HepG2 (cell line): ENCODE data around the gene NCF2. TPM values are rescaled to one million over a fixed set of nuclear protein-coding genes. Genes with fewer than 3 reads are reported as not detected.

Experiments used
- ARID2 ChIP-seq: sonication (generic); formaldehyde crosslinking; IDR thresholded peaks from 2 replicates; pipeline ENCODE4 v1.8.1; 2022; ENCODE audit warnings: mild to moderate bottlenecking, missing genetic modification reagents, borderline replicate concordance
- CEBPG ChIP-seq: IDR thresholded peaks from 2 replicates; pipeline ENCODE4 v1.6.1; 2016
- FOXA3 ChIP-seq: IDR thresholded peaks from 2 replicates; pipeline ENCODE4 v1.6.1; 2016; ENCODE audit warnings: missing genetic modification reagents, missing compliant biosample characterization
- GATAD2A ChIP-seq: IDR thresholded peaks from 2 replicates; pipeline ENCODE4 v1.6.1; 2016
- NFE2 ChIP-seq: sonication (generic); formaldehyde crosslinking; IDR thresholded peaks from 2 replicates; pipeline ENCODE4 v1.4.0; 2020; ENCODE audit warnings: missing genetic modification reagents
- SMAD9 ChIP-seq: sonication (generic); formaldehyde crosslinking; IDR thresholded peaks from 2 replicates; pipeline ENCODE4 v1.5.1; 2020; ENCODE audit warnings: mild to moderate bottlenecking, missing genetic modification reagents
- SOX5 ChIP-seq: IDR thresholded peaks from 2 replicates; pipeline ENCODE4 v1.6.1; 2016; ENCODE audit warnings: borderline replicate concordance
- SOX6 ChIP-seq, 2 experiments: fragments of 450-650 bp in 1 of 2; sonication (generic) in 1 of 2; formaldehyde crosslinking in 1 of 2; IDR thresholded peaks; 2 replicates each; pipeline versions ENCODE4 v1.4.0 to v1.6.1; 2017 to 2020; ENCODE audit warnings: antibody characterized with exemption in 1 of 2, mild to moderate bottlenecking in 1 of 2, missing genetic modification reagents in 1 of 2
- TARDBP ChIP-seq: sonication (generic); formaldehyde crosslinking; IDR thresholded peaks from 2 replicates; pipeline ENCODE4 v1.8.0; 2022; ENCODE audit warnings: mild to moderate bottlenecking, missing genetic modification reagents
- ZNF292 ChIP-seq: sonication (generic); formaldehyde crosslinking; IDR thresholded peaks from 2 replicates; pipeline ENCODE4 v1.8.1; 2022; ENCODE audit warnings: mild to moderate bottlenecking, low read depth, missing genetic modification reagents, borderline replicate concordance
- ZNF329 ChIP-seq: sonication (generic); formaldehyde crosslinking; IDR thresholded peaks from 2 replicates; pipeline ENCODE4 v1.9.0; 2021; ENCODE audit warnings: low read depth, mild to moderate bottlenecking, missing genetic modification reagents
- ZNF451 ChIP-seq: sonication (generic); formaldehyde crosslinking; IDR thresholded peaks from 2 replicates; pipeline ENCODE4 v1.5.0; 2020; ENCODE audit warnings: mild to moderate bottlenecking, missing genetic modification reagents
- ZNF562 ChIP-seq: sonication (generic); formaldehyde crosslinking; IDR thresholded peaks from 2 replicates; pipeline ENCODE4 v1.8.0; 2022; ENCODE audit warnings: missing genetic modification reagents, borderline replicate concordance
- ZNF773 ChIP-seq: sonication (generic); formaldehyde crosslinking; IDR thresholded peaks from 2 replicates; pipeline ENCODE4 v1.4.0; 2020; ENCODE audit warnings: missing genetic modification reagents, borderline replicate concordance
- polyA plus RNA-seq, 8 experiments: library from polyadenylated mRNA; depleted of rRNA in 3 of 8; stranded (reverse) in 7 of 8; unstranded in 1 of 8; fragments of >200 nt; fragmentation: Illumina TruSeq in 4 of 8; extraction: Trizol in 4 of 8; gene quantifications; 2 replicates each; pipeline versions ENCODE4 v1.2.1 to v1.2.3, GENCODE V29; 2011 to 2016; ENCODE audit warnings: low read depth in 4 of 8, missing spikeins in 1 of 8, mixed read lengths in 1 of 8; ENCODE audit not compliant: insufficient read depth in 1 of 8
- total RNA-seq, 5 experiments: library from RNA; depleted of rRNA; stranded (reverse); fragments of >200 nt; fragmentation: Illumina TruSeq; extraction: Trizol; gene quantifications; 2 replicates each; pipeline ENCODE4 v1.2.3, GENCODE V29; 2016; ENCODE audit warnings: low read depth in 1 of 5
- TF ChIP-seq, protein P1 (sequence below): sonication (generic); formaldehyde crosslinking; IDR thresholded peaks from 2 replicates; pipeline ENCODE4 v1.4.0; 2020; ENCODE audit warnings: missing genetic modification reagents, mild to moderate bottlenecking, borderline replicate concordance
- TF ChIP-seq, protein P2 (sequence below): sonication (generic); formaldehyde crosslinking; IDR thresholded peaks from 2 replicates; pipeline ENCODE4 v1.9.0; 2021; ENCODE audit warnings: missing genetic modification reagents, borderline replicate concordance
- TF ChIP-seq, protein P3 (sequence below): sonication (generic); formaldehyde crosslinking; IDR thresholded peaks from 2 replicates; pipeline ENCODE4 v1.4.0; 2020; ENCODE audit warnings: missing genetic modification reagents, borderline replicate concordance
- TF ChIP-seq, protein P4 (sequence below): sonication (generic); formaldehyde crosslinking; IDR thresholded peaks from 2 replicates; pipeline ENCODE4 v1.8.0; 2022; ENCODE audit warnings: missing genetic modification reagents, low read depth, mild to moderate bottlenecking, borderline replicate concordance
- TF ChIP-seq, protein P5 (sequence below): IDR thresholded peaks from 2 replicates; pipeline ENCODE4 v1.6.1; 2012; ENCODE audit warnings: low read depth, low read length, improper control_type of control experiment
- TF ChIP-seq, protein P6 (sequence below): sonication (generic); formaldehyde crosslinking; IDR thresholded peaks from 2 replicates; pipeline ENCODE4 v1.5.0; 2020; ENCODE audit warnings: mild to moderate bottlenecking, missing genetic modification reagents

Gene NCF2
- total and polyA plus RNA-seq, 2 of the 13 experiments (the other 11 are each of a cell fraction or from before 2014, with no cell fraction given): 0.18 to 0.46 TPM

DNA sequence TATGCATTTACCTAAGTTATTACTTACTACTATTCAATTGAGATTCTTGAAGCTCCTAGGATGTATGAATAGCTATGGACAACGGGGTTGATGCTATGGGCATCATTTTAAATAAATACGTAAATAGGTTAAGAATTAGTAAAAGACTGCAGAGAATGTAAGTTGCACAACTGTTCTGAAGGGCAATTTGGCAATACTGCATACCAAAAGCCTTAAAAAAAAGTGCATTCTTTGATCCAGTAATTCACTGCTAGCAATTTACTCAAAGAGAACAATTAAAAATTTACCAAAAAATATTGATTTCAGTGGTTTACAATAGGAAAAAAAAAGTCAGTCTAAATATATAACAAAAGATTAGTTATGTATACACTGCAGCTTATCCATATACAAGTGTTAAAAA lies 41.9 kb upstream of the NCF2 start (continued):
- TF ChIP-seq, protein P1, sequence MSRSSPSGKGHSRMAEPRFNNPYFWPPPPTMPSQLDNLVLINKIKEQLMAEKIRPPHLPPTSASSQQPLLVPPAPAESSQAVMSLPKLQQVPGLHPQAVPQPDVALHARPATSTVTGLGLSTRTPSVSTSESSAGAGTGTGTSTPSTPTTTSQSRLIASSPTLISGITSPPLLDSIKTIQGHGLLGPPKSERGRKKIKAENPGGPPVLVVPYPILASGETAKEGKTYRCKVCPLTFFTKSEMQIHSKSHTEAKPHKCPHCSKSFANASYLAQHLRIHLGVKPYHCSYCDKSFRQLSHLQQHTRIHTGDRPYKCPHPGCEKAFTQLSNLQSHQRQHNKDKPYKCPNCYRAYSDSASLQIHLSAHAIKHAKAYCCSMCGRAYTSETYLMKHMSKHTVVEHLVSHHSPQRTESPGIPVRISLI (CRISPR knock-in tag): peak; percentile 46; the same call in 1 of the 2 replicates
- TF ChIP-seq TARDBP (CRISPR knock-in tag): no peak
- TF ChIP-seq ZNF329 (CRISPR knock-in tag): no peak
- peak; percentile 34; the same call in 1 of the 2 replicates for TF ChIP-seq GATAD2A
- no peak for TF ChIP-seq ARID2 (CRISPR knock-in tag)
- TF ChIP-seq, protein P2, sequence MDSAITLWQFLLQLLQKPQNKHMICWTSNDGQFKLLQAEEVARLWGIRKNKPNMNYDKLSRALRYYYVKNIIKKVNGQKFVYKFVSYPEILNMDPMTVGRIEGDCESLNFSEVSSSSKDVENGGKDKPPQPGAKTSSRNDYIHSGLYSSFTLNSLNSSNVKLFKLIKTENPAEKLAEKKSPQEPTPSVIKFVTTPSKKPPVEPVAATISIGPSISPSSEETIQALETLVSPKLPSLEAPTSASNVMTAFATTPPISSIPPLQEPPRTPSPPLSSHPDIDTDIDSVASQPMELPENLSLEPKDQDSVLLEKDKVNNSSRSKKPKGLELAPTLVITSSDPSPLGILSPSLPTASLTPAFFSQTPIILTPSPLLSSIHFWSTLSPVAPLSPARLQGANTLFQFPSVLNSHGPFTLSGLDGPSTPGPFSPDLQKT: no peak
- no peak for TF ChIP-seq ZNF292 (CRISPR knock-in tag)
- no peak for TF ChIP-seq SMAD9 (CRISPR knock-in tag)
- TF ChIP-seq CEBPG (CRISPR knock-in tag): peak; percentile 80
- TF ChIP-seq, protein P3, sequence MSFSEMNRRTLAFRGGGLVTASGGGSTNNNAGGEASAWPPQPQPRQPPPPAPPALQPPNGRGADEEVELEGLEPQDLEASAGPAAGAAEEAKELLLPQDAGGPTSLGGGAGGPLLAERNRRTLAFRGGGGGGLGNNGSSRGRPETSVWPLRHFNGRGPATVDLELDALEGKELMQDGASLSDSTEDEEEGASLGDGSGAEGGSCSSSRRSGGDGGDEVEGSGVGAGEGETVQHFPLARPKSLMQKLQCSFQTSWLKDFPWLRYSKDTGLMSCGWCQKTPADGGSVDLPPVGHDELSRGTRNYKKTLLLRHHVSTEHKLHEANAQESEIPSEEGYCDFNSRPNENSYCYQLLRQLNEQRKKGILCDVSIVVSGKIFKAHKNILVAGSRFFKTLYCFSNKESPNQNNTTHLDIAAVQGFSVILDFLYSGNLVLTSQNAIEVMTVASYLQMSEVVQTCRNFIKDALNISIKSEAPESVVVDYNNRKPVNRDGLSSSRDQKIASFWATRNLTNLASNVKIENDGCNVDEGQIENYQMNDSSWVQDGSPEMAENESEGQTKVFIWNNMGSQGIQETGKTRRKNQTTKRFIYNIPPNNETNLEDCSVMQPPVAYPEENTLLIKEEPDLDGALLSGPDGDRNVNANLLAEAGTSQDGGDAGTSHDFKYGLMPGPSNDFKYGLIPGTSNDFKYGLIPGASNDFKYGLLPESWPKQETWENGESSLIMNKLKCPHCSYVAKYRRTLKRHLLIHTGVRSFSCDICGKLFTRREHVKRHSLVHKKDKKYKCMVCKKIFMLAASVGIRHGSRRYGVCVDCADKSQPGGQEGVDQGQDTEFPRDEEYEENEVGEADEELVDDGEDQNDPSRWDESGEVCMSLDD (CRISPR knock-in tag): no peak
- TF ChIP-seq ZNF562: no peak
- TF ChIP-seq, protein P4, sequence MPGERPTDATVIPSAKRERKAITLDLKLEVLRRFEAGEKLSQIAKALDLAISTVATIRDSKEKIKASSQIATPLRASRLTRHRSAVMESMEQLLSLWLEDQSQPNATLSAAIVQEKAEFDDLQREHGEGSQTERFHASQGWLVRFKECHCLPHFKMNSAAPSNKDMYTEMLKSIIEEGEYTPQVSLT: no peak
- TF ChIP-seq, protein P5, sequence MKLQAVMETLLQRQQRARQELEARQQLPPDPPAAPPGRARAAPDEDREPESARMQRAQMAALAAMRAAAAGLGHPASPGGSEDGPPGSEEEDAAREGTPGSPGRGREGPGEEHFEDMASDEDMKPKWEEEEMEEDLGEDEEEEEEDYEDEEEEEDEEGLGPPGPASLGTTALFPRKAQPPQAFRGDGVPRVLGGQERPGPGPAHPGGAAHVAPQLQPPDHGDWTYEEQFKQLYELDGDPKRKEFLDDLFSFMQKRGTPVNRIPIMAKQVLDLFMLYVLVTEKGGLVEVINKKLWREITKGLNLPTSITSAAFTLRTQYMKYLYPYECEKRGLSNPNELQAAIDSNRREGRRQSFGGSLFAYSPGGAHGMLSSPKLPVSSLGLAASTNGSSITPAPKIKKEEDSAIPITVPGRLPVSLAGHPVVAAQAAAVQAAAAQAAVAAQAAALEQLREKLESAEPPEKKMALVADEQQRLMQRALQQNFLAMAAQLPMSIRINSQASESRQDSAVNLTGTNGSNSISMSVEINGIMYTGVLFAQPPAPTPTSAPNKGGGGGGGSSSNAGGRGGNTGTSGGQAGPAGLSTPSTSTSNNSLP: peak; percentile 55; the same call in 1 of the 2 replicates
- no peak for TF ChIP-seq NFE2 (CRISPR knock-in tag)
- TF ChIP-seq FOXA3 (CRISPR knock-in tag): 0 out of 2 replicates have a peak, but pooled peaks have one; percentile 7
- no peak for TF ChIP-seq SOX6 (IDR thresholded peaks at IDR 0.05)
- TF ChIP-seq SOX6 (CRISPR knock-in tag; IDR thresholded peaks at IDR 0.05): peak; percentile 12; the same call in 1 of the 2 replicates
- TF ChIP-seq ZNF773: no peak
- TF ChIP-seq, protein P6, sequence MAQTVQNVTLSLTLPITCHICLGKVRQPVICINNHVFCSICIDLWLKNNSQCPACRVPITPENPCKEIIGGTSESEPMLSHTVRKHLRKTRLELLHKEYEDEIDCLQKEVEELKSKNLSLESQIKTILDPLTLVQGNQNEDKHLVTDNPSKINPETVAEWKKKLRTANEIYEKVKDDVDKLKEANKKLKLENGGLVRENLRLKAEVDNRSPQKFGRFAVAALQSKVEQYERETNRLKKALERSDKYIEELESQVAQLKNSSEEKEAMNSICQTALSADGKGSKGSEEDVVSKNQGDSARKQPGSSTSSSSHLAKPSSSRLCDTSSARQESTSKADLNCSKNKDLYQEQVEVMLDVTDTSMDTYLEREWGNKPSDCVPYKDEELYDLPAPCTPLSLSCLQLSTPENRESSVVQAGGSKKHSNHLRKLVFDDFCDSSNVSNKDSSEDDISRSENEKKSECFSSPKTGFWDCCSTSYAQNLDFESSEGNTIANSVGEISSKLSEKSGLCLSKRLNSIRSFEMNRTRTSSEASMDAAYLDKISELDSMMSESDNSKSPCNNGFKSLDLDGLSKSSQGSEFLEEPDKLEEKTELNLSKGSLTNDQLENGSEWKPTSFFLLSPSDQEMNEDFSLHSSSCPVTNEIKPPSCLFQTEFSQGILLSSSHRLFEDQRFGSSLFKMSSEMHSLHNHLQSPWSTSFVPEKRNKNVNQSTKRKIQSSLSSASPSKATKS (CRISPR knock-in tag): no peak
- no peak for TF ChIP-seq ZNF451 (CRISPR knock-in tag)
- peak; percentile 29; the same call in 1 of the 2 replicates for TF ChIP-seq SOX5 (CRISPR knock-in tag)
